ENCODE results near the gene PKN1.

DNA sequence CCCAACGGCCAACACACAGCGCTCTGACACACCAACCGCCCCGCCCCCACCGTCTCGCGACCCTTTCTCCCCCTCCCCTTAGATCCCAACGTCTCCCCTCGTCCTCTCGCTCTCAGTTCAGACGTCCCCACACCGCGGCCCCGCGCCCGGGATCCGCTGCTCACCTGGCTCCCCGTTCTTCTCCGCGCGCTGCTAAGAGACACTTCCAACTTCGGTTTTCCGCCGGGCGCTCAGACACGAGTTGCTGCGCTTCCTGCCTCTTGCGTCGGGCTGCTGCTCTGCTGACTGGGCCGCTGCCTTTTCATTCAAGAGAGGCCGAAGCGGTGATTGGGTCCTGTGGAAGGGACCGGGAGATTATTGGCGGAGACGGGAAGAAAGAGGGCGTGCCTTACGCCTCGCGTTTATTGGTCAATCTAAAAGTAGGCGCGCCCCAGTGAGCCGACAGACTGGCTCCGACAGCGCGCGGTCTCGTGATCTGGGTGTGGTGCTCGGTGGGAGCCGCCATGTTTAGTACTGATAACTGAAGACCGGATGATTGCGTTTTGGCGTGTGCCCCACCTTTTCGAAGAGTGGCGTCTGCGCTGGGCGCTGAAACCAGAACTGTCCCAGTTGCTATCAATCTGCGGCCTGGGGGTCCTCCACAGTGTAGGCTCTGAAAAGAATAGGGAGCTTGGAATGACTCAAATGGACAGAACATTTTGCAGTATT lies 13.8 kb upstream of the PKN1 start, which contains the start of gene DDX39A:
- TF ChIP-seq, protein P1, sequence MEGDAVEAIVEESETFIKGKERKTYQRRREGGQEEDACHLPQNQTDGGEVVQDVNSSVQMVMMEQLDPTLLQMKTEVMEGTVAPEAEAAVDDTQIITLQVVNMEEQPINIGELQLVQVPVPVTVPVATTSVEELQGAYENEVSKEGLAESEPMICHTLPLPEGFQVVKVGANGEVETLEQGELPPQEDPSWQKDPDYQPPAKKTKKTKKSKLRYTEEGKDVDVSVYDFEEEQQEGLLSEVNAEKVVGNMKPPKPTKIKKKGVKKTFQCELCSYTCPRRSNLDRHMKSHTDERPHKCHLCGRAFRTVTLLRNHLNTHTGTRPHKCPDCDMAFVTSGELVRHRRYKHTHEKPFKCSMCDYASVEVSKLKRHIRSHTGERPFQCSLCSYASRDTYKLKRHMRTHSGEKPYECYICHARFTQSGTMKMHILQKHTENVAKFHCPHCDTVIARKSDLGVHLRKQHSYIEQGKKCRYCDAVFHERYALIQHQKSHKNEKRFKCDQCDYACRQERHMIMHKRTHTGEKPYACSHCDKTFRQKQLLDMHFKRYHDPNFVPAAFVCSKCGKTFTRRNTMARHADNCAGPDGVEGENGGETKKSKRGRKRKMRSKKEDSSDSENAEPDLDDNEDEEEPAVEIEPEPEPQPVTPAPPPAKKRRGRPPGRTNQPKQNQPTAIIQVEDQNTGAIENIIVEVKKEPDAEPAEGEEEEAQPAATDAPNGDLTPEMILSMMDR (IDR thresholded peaks at IDR 0.05): no peak
- TF ChIP-seq EP300 (IDR thresholded peaks at IDR 0.05) (no peak), POLR2A (IDR thresholded peaks at IDR 0.05) (peak in 1 of 4 donors; percentile 76), POLR2AphosphoS5 (IDR thresholded peaks at IDR 0.05) (peak; percentile 29 to 93 (median 92))

Measured in stomach (tissue), 4 donors.